ENCODE measurements around the gene FBXO34.

- TF ChIP-seq EP300 (IDR thresholded peaks at IDR 0.05; ENCODE audit: borderline replicate concordance) (no peak), REST (IDR thresholded peaks at IDR 0.05; ENCODE audit: low read depth) (no peak), ZBTB7A (IDR thresholded peaks at IDR 0.05; ENCODE audit: low read depth) (no peak), MAX (IDR thresholded peaks at IDR 0.05) (no peak), RAD21 (IDR thresholded peaks at IDR 0.05; ENCODE audit: low read depth) (no peak), YY1 (IDR thresholded peaks at IDR 0.05; ENCODE audit: low read depth) (no peak), CEBPB (IDR thresholded peaks at IDR 0.05) (no peak), TAF1 (IDR thresholded peaks at IDR 0.05; ENCODE audit: low read depth) (no peak)
Measured at GRCh38 chr14:55323910-55324309, 52.7 kb downstream of the FBXO34 start.

Measured in Ishikawa (cell line).